ENCODE data around the gene SCFD1. TPM values are rescaled to one million over a fixed set of nuclear protein-coding genes. Genes with fewer than 3 reads are reported as not detected.

Gene SCFD1
- total and polyA plus RNA-seq, 10 of the 15 experiments (the other 5 are each of a cell fraction or from before 2014, with no cell fraction given), result 61.5 to 98.4 (median 82.5) TPM

- TF ChIP-seq ATF3 (IDR thresholded peaks at IDR 0.05; ENCODE audit: borderline replicate concordance, extremely low read depth, low read depth, low read length), result no peak
- no peak for TF ChIP-seq SMC3 (IDR thresholded peaks at IDR 0.05; ENCODE audit: borderline replicate concordance, low read length)
These were observed 86.0 kb downstream of the SCFD1 start (continued) for GRCh38 chr14:30708157-30708556.

GRCh38 chr14:30709201-30709600 lies 87.1 kb downstream of the SCFD1 start:
- CTCF ChIA-PET, result interaction anchor here (0.6 kb wide), 1 partner anchor 54 kb away, joined by 3 read pairs; no protein-coding TSS in a partner anchor
- RAD21 ChIA-PET (ENCODE audit: unreplicated experiment), result no interaction called here
- in situ Hi-C loops (cut with MboI) (no loop called here), intact Hi-C loops (cut with micrococcal nuclease; ENCODE audit: unreplicated experiment) (no loop called here)
- no peaks in the 10 kb centered on the region for H4K20me1 ChIP-seq (ENCODE audit: control insufficient read depth, insufficient read depth)
- no peak overlapping the region for H3K4me2 ChIP-seq (ENCODE audit: control insufficient read depth, insufficient read depth)
- no peak for ATAC-seq
- no TSS peak for BruUV-seq (replicated peaks)
- no peak overlapping the region for H3K4me3 ChIP-seq
- 98% methylated on average over 3 of the region's 3 CpGs for WGBS (ENCODE audit: insufficient coverage, insufficient replicate concordance, low lambda C conversion rate, missing lambda C conversion rate)
- H3K36me3 ChIP-seq (ENCODE audit: control insufficient read depth in 2 of 2, insufficient read depth in 2 of 2, low read length in 1 of 2), result peaks cover 0 to 4% of the 10 kb centered on the region in 2 experiments; a peak in 1 of 4 replicates
- no peak for FAIRE-seq
- SMC1A ChIA-PET (ENCODE audit: uncharacterized antibody, unreplicated experiment), result interaction anchor here (2.6 kb wide), 1 partner anchor 11 kb away, joined by 7 read pairs; no protein-coding TSS in a partner anchor
- POLR2A ChIA-PET, result no interaction called here
- no peak for TF ChIP-seq IRF3 (IDR thresholded peaks at IDR 0.05)
- TF ChIP-seq ZNF384 (IDR thresholded peaks at IDR 0.05; ENCODE audit: borderline replicate concordance, low read depth, low read length), result no peak
- TF ChIP-seq EZH2 (IDR thresholded peaks at IDR 0.05; ENCODE audit: borderline replicate concordance, control insufficient read depth, low read depth, low read length), result no peak
- TF ChIP-seq HCFC1 (IDR thresholded peaks at IDR 0.05; ENCODE audit: low read length), result no peak
- TF ChIP-seq CHD4 (IDR thresholded peaks at IDR 0.05), result no peak
- TF ChIP-seq BACH1 (IDR thresholded peaks at IDR 0.05; ENCODE audit: borderline replicate concordance), result no peak
- TF ChIP-seq EP300 (IDR thresholded peaks at IDR 0.05; ENCODE audit: borderline replicate concordance in 1 of 2, control insufficient read depth in 1 of 2, low read depth in 2 of 2, low read length in 2 of 2), result no peak
- no peak for TF ChIP-seq SMAD1 (IDR thresholded peaks at IDR 0.05; ENCODE audit: low read depth, partially characterized antibody)
- no peak for TF ChIP-seq KLF5 (IDR thresholded peaks at IDR 0.05; ENCODE audit: partially characterized antibody)
- no peaks in the 10 kb centered on the region for H3K9me3 ChIP-seq (replicated peaks; ENCODE audit: control insufficient read depth, insufficient read depth, low read length)
- H3K9ac ChIP-seq (ENCODE audit: control insufficient read depth, insufficient read depth, low read length), result no peak overlapping the region
- H3K79me2 ChIP-seq (ENCODE audit: control insufficient read depth, insufficient read depth, low read length), result no peaks in the 10 kb centered on the region
- DNase-seq (ENCODE audit: low read depth, low spot score), result no peak
- no peaks in the 10 kb centered on the region for H3K27me3 ChIP-seq (replicated peaks in 1 of 2; ENCODE audit: control insufficient read depth in 2 of 2, insufficient read depth in 2 of 2, low read length in 1 of 2)
- H2AFZ ChIP-seq (ENCODE audit: control insufficient read depth, low read depth, low read length), result no peak overlapping the region
- H3K27ac ChIP-seq (ENCODE audit: control insufficient read depth, insufficient read depth), result no peak overlapping the region
- no peaks in the 10 kb centered on the region for H3K4me1 ChIP-seq (ENCODE audit: control insufficient read depth, insufficient read depth, low read length)
